Karpas-422 (cell line): ENCODE measurements around the gene RNF167. TPM values are rescaled to one million over a fixed set of nuclear protein-coding genes. Genes with fewer than 3 reads are reported as not detected.

Experiments used
- DNase-seq: peaks from one replicate; pipeline ENCODE4 v3.0.0-alpha.2; 2015
- H2AFZ ChIP-seq: fragments of 200-600 bp; sonication (generic); 2 replicates; pipeline ENCODE4 v1.6.1; 2014; ENCODE audit warnings: antibody characterized with exemption, low read length, mixed read lengths
- H3K27ac ChIP-seq: fragments of 200-600 bp; sonication (generic); 2 replicates; pipeline ENCODE4 v1.5.1; 2014; ENCODE audit warnings: mild to moderate bottlenecking, low read length, moderate library complexity
- H3K27me3 ChIP-seq: fragments of 200-600 bp; sonication (generic); 2 replicates; pipeline ENCODE4 v1.6.1; 2014; ENCODE audit warnings: low read length, mixed read lengths
- H3K36me3 ChIP-seq: fragments of 200-600 bp; sonication (generic); 2 replicates; pipeline ENCODE4 v1.6.1; 2014; ENCODE audit warnings: low read length, mixed read lengths; ENCODE audit not compliant: insufficient read depth
- H3K4me1 ChIP-seq: fragments of 200-600 bp; sonication (generic); 2 replicates; pipeline ENCODE4 v1.6.1; 2014; ENCODE audit warnings: mild to moderate bottlenecking, low read length, mixed read lengths
- H3K4me2 ChIP-seq: fragments of 200-600 bp; sonication (generic); 2 replicates; pipeline ENCODE4 v1.6.1; 2014; ENCODE audit warnings: low read length, low read depth, mild to moderate bottlenecking; ENCODE audit not compliant: poor library complexity, severe bottlenecking
- H3K4me3 ChIP-seq: fragments of 200-600 bp; sonication (generic); 2 replicates; pipeline ENCODE4 v1.5.1; 2014; ENCODE audit warnings: mild to moderate bottlenecking, antibody characterized with exemption, low read length, mixed read lengths
- H3K79me2 ChIP-seq: fragments of 200-600 bp; sonication (generic); 2 replicates; pipeline ENCODE4 v1.6.1; 2014; ENCODE audit warnings: mild to moderate bottlenecking, low read length, mixed read lengths
- H3K9ac ChIP-seq: fragments of 200-600 bp; sonication (generic); 2 replicates; pipeline ENCODE4 v1.6.0; 2014; ENCODE audit warnings: low read length
- H3K9me2 ChIP-seq: fragments of 200-600 bp; sonication (generic), shearing (Covaris generic); replicated peaks from 2 replicates; pipeline ENCODE4 v1.6.0; 2014; ENCODE audit warnings: mild to moderate bottlenecking, low read length, moderate library complexity; ENCODE audit not compliant: insufficient read depth
- H3K9me3 ChIP-seq: fragments of 300-700, 200-600 bp; sonication (generic); 2 replicates; pipeline ENCODE4 v1.6.1; 2014; ENCODE audit warnings: low read length, mixed read lengths
- H4K20me1 ChIP-seq: fragments of 200-600 bp; sonication (generic); 2 replicates; pipeline ENCODE4 v1.6.1; 2014; ENCODE audit warnings: mild to moderate bottlenecking, antibody characterized with exemption, low read length, low read depth; ENCODE audit not compliant: insufficient read depth
- total RNA-seq: library from RNA; depleted of rRNA; stranded (reverse); fragments of >200 nt; shearing (Covaris generic); gene quantifications from 2 replicates; pipeline ENCODE4 v1.2.3, GENCODE V29; 2014; ENCODE audit warnings: low replicate concordance

RNF167 gene
- total RNA-seq, 1 experiment from 2014 or later: 50.5 TPM

GRCh38 chr17:4969047-4969550 lies 29.0 kb downstream of the RNF167 start:
- no peak overlapping the region for H3K27ac ChIP-seq
- no peak overlapping the region for H3K4me3 ChIP-seq
- H3K9ac ChIP-seq: no peak overlapping the region
- H3K4me1 ChIP-seq: peaks cover 24% of the 10 kb centered on the region
- no peak overlapping the region for H3K4me2 ChIP-seq
- H3K27me3 ChIP-seq: no peaks in the 10 kb centered on the region
- peaks cover 7% of the 10 kb centered on the region; the same call in 1 of the 2 replicates for H3K36me3 ChIP-seq
- DNase-seq: no peak
- H2AFZ ChIP-seq: no peak overlapping the region
- no peaks in the 10 kb centered on the region for H3K9me2 ChIP-seq
- peaks cover 14% of the 10 kb centered on the region for H3K79me2 ChIP-seq
- H4K20me1 ChIP-seq: no peaks in the 10 kb centered on the region
- H3K9me3 ChIP-seq: no peaks in the 10 kb centered on the region

- Histone ChIP-seq H4K20me1 (no peaks in the 10 kb centered on the region), H3K27me3 (no peaks in the 10 kb centered on the region), H3K4me1 (peaks cover 24% of the 10 kb centered on the region), H3K36me3 (peaks cover 7% of the 10 kb centered on the region; the same call in 1 of the 2 replicates), H3K4me2 (no peak overlapping the region), H3K79me2 (peaks cover 14% of the 10 kb centered on the region), H3K9ac (no peak overlapping the region), H3K9me2 (no peaks in the 10 kb centered on the region), H3K4me3 (no peak overlapping the region), H3K27ac (no peak overlapping the region), H2AFZ (no peak overlapping the region), H3K9me3 (no peaks in the 10 kb centered on the region)
- DNase-seq: no peak
These were observed 29.6 kb downstream of the RNF167 start for GRCh38 chr17:4969551-4970173.

DNA sequence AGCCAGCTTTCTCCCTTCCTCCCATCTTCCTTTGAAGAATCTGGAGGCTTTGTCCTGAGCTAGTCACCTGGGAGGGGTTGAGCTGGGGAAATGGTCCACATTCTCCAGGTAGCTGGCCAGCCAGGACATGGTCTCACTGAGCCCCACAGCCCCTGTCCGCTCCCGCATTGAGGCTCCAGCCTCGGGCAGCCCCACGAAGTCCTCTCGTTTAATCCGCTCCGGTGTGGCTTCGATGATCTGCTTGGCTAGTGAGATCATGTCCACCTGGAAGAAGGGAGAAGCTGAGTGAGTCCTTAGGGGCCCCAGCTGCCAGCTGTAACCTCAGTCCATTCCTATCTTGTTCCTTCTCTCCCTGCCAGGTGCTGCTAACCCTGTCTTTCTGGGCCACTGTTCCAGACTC lies 30.2 kb downstream of the RNF167 start:
- DNase-seq: no peak
- Histone ChIP-seq H3K4me3 (no peak overlapping the region), H2AFZ (no peak overlapping the region), H4K20me1 (no peaks in the 10 kb centered on the region), H3K27me3 (no peaks in the 10 kb centered on the region), H3K9ac (no peak overlapping the region), H3K9me2 (no peaks in the 10 kb centered on the region), H3K4me2 (no peak overlapping the region), H3K9me3 (no peaks in the 10 kb centered on the region), H3K27ac (no peak overlapping the region), H3K4me1 (peaks cover 24% of the 10 kb centered on the region), H3K79me2 (peaks cover 13% of the 10 kb centered on the region), H3K36me3 (peaks cover 5% of the 10 kb centered on the region; the same call in 1 of the 2 replicates)

DNA sequence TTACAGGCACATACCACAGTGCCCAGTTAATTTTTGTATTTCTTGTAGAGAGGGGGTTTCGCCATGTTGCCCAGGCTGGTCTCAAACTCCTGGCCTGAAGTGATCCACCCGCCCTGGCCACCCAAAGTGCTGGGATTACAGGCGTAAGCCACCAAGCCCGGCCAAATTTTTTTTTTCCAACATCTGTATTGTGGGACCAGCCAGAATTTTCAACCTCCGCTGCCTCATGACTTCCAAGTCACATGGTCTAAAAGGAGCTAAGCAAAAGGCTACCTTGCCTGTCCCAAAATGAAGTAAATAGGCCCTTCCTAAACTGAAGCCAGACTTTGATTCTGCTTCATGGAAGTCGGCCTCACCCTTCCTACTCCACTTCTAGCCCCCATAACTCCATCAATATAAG lies 31.8 kb downstream of the RNF167 start:
- H3K9me2 ChIP-seq: no peaks in the 10 kb centered on the region
- DNase-seq: no peak
- H3K4me1 ChIP-seq: peaks cover 14% of the 10 kb centered on the region
- H2AFZ ChIP-seq: no peak overlapping the region
- 0 out of 2 replicates have a peak, but pooled peaks cover 5% of the 10 kb centered on the region for H3K36me3 ChIP-seq
- H3K4me2 ChIP-seq: no peak overlapping the region
- H3K79me2 ChIP-seq: peaks cover under 1% of the 10 kb centered on the region; the same call in 1 of the 2 replicates
- H3K4me3 ChIP-seq: no peak overlapping the region
- H3K9ac ChIP-seq: no peak overlapping the region
- H3K9me3 ChIP-seq: no peaks in the 10 kb centered on the region
- H3K27ac ChIP-seq: no peak overlapping the region
- H3K27me3 ChIP-seq: no peaks in the 10 kb centered on the region
- no peaks in the 10 kb centered on the region for H4K20me1 ChIP-seq

DNA sequence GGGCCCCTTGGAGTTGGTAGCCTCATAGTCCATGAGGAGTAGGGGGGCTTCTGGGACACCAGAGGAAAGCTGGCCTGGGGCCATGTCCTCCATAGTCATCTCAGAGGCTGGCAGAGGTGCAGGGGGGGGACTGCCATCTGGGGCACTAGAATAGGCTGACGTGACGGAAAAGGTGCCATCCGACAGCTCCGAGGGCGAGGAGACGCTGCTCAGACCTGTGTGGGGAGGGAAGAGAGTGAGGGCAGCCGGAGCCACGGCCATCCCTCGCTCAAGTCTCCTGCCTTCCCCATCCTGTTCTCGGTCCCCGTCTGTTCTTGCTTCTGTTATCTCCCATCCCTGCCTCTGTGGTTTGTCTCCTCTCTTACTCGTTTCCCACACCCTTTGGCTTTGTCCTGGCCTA lies 32.3 kb downstream of the RNF167 start:
- Histone ChIP-seq H3K79me2 (no peaks in the 10 kb centered on the region; the same call in 1 of the 2 replicates), H3K36me3 (peaks cover 9% of the 10 kb centered on the region; the same call in 1 of the 2 replicates), H3K9me2 (no peaks in the 10 kb centered on the region), H3K9ac (no peak overlapping the region), H3K4me1 (peaks cover 12% of the 10 kb centered on the region), H3K4me3 (no peak overlapping the region), H3K4me2 (no peak overlapping the region), H3K9me3 (no peaks in the 10 kb centered on the region), H3K27me3 (no peaks in the 10 kb centered on the region), H2AFZ (no peak overlapping the region), H3K27ac (no peak overlapping the region), H4K20me1 (no peaks in the 10 kb centered on the region)
- DNase-seq: no peak

- no peak for DNase-seq
- H3K27ac ChIP-seq: no peak overlapping the region
- no peak overlapping the region for H3K4me2 ChIP-seq
- H3K79me2 ChIP-seq: no peaks in the 10 kb centered on the region; the same call in 1 of the 2 replicates
- no peak overlapping the region for H3K4me3 ChIP-seq
- H3K9ac ChIP-seq: no peak overlapping the region
- no peaks in the 10 kb centered on the region for H4K20me1 ChIP-seq
- peaks cover 12% of the 10 kb centered on the region for H3K4me1 ChIP-seq
- no peaks in the 10 kb centered on the region for H3K27me3 ChIP-seq
- no peaks in the 10 kb centered on the region for H3K9me3 ChIP-seq
- no peaks in the 10 kb centered on the region for H3K9me2 ChIP-seq
- peaks cover 13% of the 10 kb centered on the region; the same call in 1 of the 2 replicates for H3K36me3 ChIP-seq
- H2AFZ ChIP-seq: no peak overlapping the region
These were observed 32.7 kb downstream of the RNF167 start for GRCh38 chr17:4972752-4973151.

DNA sequence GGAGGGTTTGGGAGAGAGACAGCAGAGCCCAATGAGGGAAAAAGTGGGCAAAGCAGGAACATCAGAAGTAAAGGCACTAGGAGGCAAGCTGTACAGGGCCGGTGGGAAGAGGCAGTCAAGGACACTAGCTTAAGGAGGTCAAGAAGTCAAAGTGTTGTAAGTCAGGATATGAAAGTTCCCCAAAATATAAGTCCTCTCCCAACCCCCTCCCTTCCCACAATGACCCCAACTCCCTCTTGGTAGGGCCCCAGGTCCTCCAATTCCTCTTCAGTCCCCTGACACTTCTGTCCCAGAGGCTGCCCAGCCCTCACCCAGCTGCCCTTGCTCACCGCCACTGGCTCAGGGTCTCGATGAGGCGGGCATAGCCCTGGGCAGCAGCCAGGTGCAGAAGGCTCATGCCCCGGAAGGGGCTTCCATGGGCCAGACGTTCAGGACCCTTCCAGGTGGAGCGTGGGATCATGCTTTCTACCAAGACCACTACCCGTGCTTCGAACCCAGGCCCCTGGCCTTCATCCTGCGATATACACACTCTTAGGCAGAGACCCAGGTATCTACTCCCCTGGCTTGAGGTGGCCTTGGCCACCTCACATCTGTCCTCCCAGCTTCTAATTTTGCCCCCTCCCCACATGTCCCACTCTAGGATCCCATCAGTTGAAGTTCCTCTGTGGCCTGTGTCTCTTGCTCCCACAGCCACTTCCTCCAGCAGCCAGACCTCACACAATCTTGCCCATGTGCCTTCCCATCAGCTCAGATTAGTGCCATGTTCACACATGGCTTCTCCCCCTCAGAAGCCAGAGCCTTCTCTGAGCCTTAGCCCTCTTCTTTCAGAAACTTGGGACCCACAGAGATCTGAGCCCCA lies 33.4 kb downstream of the RNF167 start:
- Histone ChIP-seq H3K36me3 (peaks cover 20% of the 10 kb centered on the region; the same call in 1 of the 2 replicates), H3K27ac (no peak overlapping the region), H3K79me2 (no peaks in the 10 kb centered on the region; the same call in 1 of the 2 replicates), H3K9me3 (no peaks in the 10 kb centered on the region), H3K4me2 (no peak overlapping the region), H3K9me2 (no peaks in the 10 kb centered on the region), H3K27me3 (no peaks in the 10 kb centered on the region), H2AFZ (no peak overlapping the region), H4K20me1 (no peaks in the 10 kb centered on the region), H3K4me1 (peaks cover 6% of the 10 kb centered on the region), H3K4me3 (no peak overlapping the region), H3K9ac (no peak overlapping the region)
- DNase-seq: no peak

DNA sequence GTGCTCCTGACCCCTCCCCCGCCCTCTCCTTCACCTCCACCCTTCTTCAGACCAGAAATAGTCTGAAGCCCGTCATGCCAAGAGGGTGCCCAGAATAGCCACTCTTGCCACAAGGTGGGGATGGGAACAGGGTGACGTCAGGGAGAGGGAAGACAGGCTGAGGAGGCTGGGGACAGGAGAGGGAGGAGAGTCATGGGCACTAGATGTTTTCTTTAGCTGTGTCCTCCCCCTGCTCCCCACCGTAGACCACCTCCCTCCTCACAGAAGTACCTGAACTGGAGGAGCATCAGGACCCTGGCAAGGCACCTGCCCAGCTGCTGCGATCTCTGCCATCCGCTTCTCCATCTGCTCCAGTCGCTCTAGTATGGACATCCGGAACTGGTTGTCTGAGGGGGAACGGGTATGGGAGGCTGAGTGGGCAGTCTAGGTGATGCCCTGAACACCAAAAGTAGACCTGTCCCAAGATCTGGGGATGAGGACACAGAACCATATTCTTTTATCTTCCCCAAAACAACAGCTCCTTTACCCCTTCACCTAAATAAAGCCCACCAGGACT lies 34.1 kb downstream of the RNF167 start:
- Histone ChIP-seq H2AFZ (no peak overlapping the region), H4K20me1 (no peaks in the 10 kb centered on the region), H3K9me3 (no peaks in the 10 kb centered on the region), H3K4me1 (peaks cover 3% of the 10 kb centered on the region), H3K79me2 (no peaks in the 10 kb centered on the region), H3K4me3 (no peak overlapping the region), H3K27me3 (no peaks in the 10 kb centered on the region), H3K4me2 (no peak overlapping the region), H3K9me2 (no peaks in the 10 kb centered on the region), H3K9ac (no peak overlapping the region), H3K36me3 (peaks cover 22% of the 10 kb centered on the region; the same call in 1 of the 2 replicates), H3K27ac (no peak overlapping the region)
- DNase-seq: no peak
